Activated CD4-positive, alpha-beta T cell treated with anti-CD3 and anti-CD28 coated beads, Interleukin-2, amount 10 ng/mL, durations not matched to agents 7 days and 5 days (primary cell): ENCODE data around the gene FIGNL1. TPM values are rescaled to one million over a fixed set of nuclear protein-coding genes. Genes with fewer than 3 reads are reported as not detected.

Experiments
- CTCF ChIA-PET: fragments of 350-600 bp; sonication (Branson Sonifier 250); formaldehyde crosslinking; loops from one replicate; lab custom pipeline; 2021; ENCODE audit warnings: antibody characterized with exemption; lab: Charles Lee
- POLR2A ChIA-PET: fragments of 350-600 bp; sonication (Branson Sonifier 250); formaldehyde crosslinking; loops from one replicate; lab custom pipeline; 2021; ENCODE audit warnings: antibody characterized with exemption; lab: Charles Lee
- DNase-seq: peaks from one replicate; pipeline ENCODE4 v3.0.0-alpha.2; 2020
- H3K27ac Mint-ChIP-seq: one replicate; pipeline ENCODE4 v1.8.0; 2021; ENCODE audit warnings: mild to moderate bottlenecking, moderate library complexity, mixed read lengths
- H3K27me3 Mint-ChIP-seq: one replicate; pipeline ENCODE4 v1.8.0; 2021; ENCODE audit warnings: mixed read lengths
- H3K36me3 Mint-ChIP-seq: one replicate; pipeline ENCODE4 v1.8.0; 2021; ENCODE audit warnings: low read depth, mixed read lengths
- H3K4me1 Mint-ChIP-seq: one replicate; pipeline ENCODE4 v1.8.0; 2021; ENCODE audit warnings: mixed read lengths
- H3K4me3 Mint-ChIP-seq: one replicate; pipeline ENCODE4 v1.8.0; 2021; ENCODE audit warnings: mild to moderate bottlenecking, moderate library complexity, mixed read lengths
- H3K9me3 Mint-ChIP-seq: one replicate; pipeline ENCODE4 v1.8.0; 2021; ENCODE audit warnings: mixed read lengths
- total RNA-seq, 2 experiments: library from RNA; stranded (reverse); gene quantifications; one replicate each; pipeline ENCODE4 v1.2.3, GENCODE V29; 2021

The FIGNL1 gene
- total RNA-seq, 2 experiments from 2014 or later: 34.8 to 37.4 TPM

GRCh38 chr7:50400114-50400513, 50.0 kb downstream of the FIGNL1 start:
- H3K27ac Mint-ChIP-seq: no peak overlapping the region
- no peaks in the 10 kb centered on the region for H3K9me3 Mint-ChIP-seq
- peaks cover 90% of the 10 kb centered on the region for H3K36me3 Mint-ChIP-seq
- no peak for DNase-seq
- ChIA-PET POLR2A (no interaction called here), CTCF (interaction anchor here (1.0 kb wide), 1 partner anchor 17 kb away, joined by 3 read pairs; no protein-coding TSS in a partner anchor)
- H3K4me1 Mint-ChIP-seq: peaks cover 62% of the 10 kb centered on the region
- H3K4me3 Mint-ChIP-seq: no peak overlapping the region
- no peaks in the 10 kb centered on the region for H3K27me3 Mint-ChIP-seq

GRCh38 chr7:50399635-50400034, 50.5 kb downstream of the FIGNL1 start:
- POLR2A ChIA-PET: no interaction called here
- Mint-ChIP-seq H3K36me3 (peaks cover 86% of the 10 kb centered on the region), H3K9me3 (no peaks in the 10 kb centered on the region), H3K27ac (no peak overlapping the region), H3K4me3 (no peak overlapping the region), H3K27me3 (no peaks in the 10 kb centered on the region), H3K4me1 (peaks cover 63% of the 10 kb centered on the region)
- DNase-seq: no peak
- CTCF ChIA-PET: interaction anchor here (1.0 kb wide), 1 partner anchor 18 kb away, joined by 3 read pairs; no protein-coding TSS in a partner anchor

- peaks cover 67% of the 10 kb centered on the region for H3K4me1 Mint-ChIP-seq
- POLR2A ChIA-PET: no interaction called here
- CTCF ChIA-PET: interaction anchor here (1.2 kb wide), 1 partner anchor 19 kb away, joined by 6 read pairs; no protein-coding TSS in a partner anchor
Measured at GRCh38 chr7:50399206-50399605, 50.9 kb downstream of the FIGNL1 start.

GRCh38 chr7:50397971-50398324, 52.2 kb downstream of the FIGNL1 start:
- H3K27ac Mint-ChIP-seq: peak overlapping the region; percentile 87
- CTCF ChIA-PET: interaction anchor here (0.8 to 1.3 kb wide), 3 partner anchors 19 to 23 kb away, joined by 3 to 6 read pairs (median 3); no protein-coding TSS in a partner anchor
- no peak overlapping the region for H3K4me3 Mint-ChIP-seq
- peaks cover 87% of the 10 kb centered on the region for H3K36me3 Mint-ChIP-seq
- POLR2A ChIA-PET: no interaction called here
- no peaks in the 10 kb centered on the region for H3K27me3 Mint-ChIP-seq
- peaks cover 73% of the 10 kb centered on the region for H3K4me1 Mint-ChIP-seq
- H3K9me3 Mint-ChIP-seq: no peaks in the 10 kb centered on the region
- no peak for DNase-seq

More at GRCh38 chr7:50399206-50399605, 50.9 kb downstream of the FIGNL1 start:
- no peak overlapping the region for H3K4me3 Mint-ChIP-seq
- H3K27ac Mint-ChIP-seq: no peak overlapping the region
- H3K36me3 Mint-ChIP-seq: peaks cover 86% of the 10 kb centered on the region
- DNase-seq: no peak
- no peaks in the 10 kb centered on the region for H3K27me3 Mint-ChIP-seq
- H3K9me3 Mint-ChIP-seq: no peaks in the 10 kb centered on the region

- Mint-ChIP-seq H3K36me3 (peaks cover 87% of the 10 kb centered on the region), H3K27ac (peak overlapping the region; percentile 87), H3K27me3 (no peaks in the 10 kb centered on the region), H3K9me3 (no peaks in the 10 kb centered on the region), H3K4me3 (peak overlapping the region; percentile 5), H3K4me1 (peaks cover 74% of the 10 kb centered on the region)
- peak; percentile 65 for DNase-seq
- CTCF ChIA-PET: interaction anchor here (0.8 to 1.3 kb wide), 2 partner anchors 20 to 23 kb away, joined by 3 read pairs; no protein-coding TSS in a partner anchor
- POLR2A ChIA-PET: no interaction called here
Measured at GRCh38 chr7:50397320-50397970, 52.7 kb downstream of the FIGNL1 start.

- no peaks in the 10 kb centered on the region for H3K9me3 Mint-ChIP-seq
- POLR2A ChIA-PET: no interaction called here
- H3K27me3 Mint-ChIP-seq: no peaks in the 10 kb centered on the region
- peaks cover 75% of the 10 kb centered on the region for H3K4me1 Mint-ChIP-seq
- CTCF ChIA-PET: interaction anchor here (0.8 to 1.3 kb wide), 3 partner anchors 20 to 50 kb away, joined by 3 read pairs; no protein-coding TSS in a partner anchor
- no peak for DNase-seq
- H3K36me3 Mint-ChIP-seq: peaks cover 87% of the 10 kb centered on the region
- H3K27ac Mint-ChIP-seq: peak overlapping the region; percentile 87
- H3K4me3 Mint-ChIP-seq: peak overlapping the region; percentile 50
Measured at GRCh38 chr7:50396856-50397255, 53.3 kb downstream of the FIGNL1 start.

GRCh38 chr7:50394315-50394714, 55.8 kb downstream of the FIGNL1 start:
- ChIA-PET POLR2A (no interaction called here), CTCF (interaction anchor here (0.9 kb wide), 1 partner anchor 320 kb away, joined by 3 read pairs; no protein-coding TSS in a partner anchor)
- H3K4me3 Mint-ChIP-seq: peak overlapping the region; percentile 65
- peak overlapping the region; percentile 93 for H3K27ac Mint-ChIP-seq
- no peaks in the 10 kb centered on the region for H3K27me3 Mint-ChIP-seq
- peaks cover 86% of the 10 kb centered on the region for H3K36me3 Mint-ChIP-seq
- H3K4me1 Mint-ChIP-seq: peaks cover 89% of the 10 kb centered on the region
- DNase-seq: peak; percentile 9
- no peaks in the 10 kb centered on the region for H3K9me3 Mint-ChIP-seq

Other genes with a start within 250 kb of the FIGNL1 start
- gene IKZF1, start 145.6 kb downstream of the FIGNL1 start, total RNA-seq: 100 to 1,000 TPM; 379 to 406 TPM
- gene DDC, start 115.1 kb upstream of the FIGNL1 start, total RNA-seq: not detected